HG02763 (cell line): ENCODE data around the gene PRDM16.

Experiments used
- ATAC-seq: cut with Tn5 transposase; IDR thresholded peaks from one replicate; pipeline ENCODE4 v1.9.1; 2021; ENCODE audit warnings: mild to moderate bottlenecking, moderate library complexity; ENCODE audit not compliant: unreplicated experiment

Gene PRDM16

DNA sequence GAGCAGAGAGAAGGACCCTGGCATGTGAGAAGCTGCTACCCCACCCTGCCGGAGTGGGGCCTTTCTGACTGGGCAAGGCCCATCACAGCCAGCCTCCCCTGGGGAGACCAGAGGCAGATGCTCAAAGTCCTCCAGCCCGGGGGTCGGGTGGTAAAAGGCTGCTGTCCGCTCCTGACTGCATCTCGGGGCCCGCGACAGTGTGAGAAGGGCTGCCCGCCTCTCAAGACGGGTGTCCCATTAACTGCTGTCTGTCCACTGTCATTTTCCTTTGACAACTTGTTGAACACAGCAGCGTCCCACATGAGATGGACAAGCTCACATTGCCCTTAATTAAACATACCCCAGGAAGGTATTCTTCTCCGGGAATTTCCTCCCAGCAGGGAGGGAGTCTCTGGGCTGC, 294.0 kb downstream of the PRDM16 start:
- ATAC-seq = no peak

- ATAC-seq = no peak
Measured at GRCh38 chr1:3363756-3364155, 294.8 kb downstream of the PRDM16 start.

GRCh38 chr1:3364551-3364950, 295.5 kb downstream of the PRDM16 start:
- ATAC-seq = no peak

DNA sequence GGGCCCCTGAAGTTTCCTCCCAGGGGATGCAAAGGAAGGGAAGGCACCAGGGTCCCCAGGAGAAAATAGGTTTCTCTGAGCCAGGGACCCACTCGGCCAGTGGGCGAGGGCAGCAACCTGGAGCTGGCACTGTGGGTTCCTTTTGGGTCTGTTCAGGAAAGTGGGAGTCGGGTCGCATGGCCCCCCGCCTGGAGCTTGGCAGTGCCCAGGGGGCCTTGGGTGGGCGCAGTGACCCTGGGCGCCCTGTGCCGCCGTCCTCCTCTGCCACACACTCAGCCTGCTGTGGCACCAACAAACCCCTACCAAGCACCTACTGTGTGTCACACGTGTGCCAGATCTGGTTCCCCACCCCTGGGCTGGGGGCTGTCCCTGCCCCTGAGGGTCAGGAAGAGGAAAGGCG, 296.0 kb downstream of the PRDM16 start:
- ATAC-seq = no peak

- no peak for ATAC-seq
Measured at GRCh38 chr1:3365523-3366125, 296.6 kb downstream of the PRDM16 start.

DNA sequence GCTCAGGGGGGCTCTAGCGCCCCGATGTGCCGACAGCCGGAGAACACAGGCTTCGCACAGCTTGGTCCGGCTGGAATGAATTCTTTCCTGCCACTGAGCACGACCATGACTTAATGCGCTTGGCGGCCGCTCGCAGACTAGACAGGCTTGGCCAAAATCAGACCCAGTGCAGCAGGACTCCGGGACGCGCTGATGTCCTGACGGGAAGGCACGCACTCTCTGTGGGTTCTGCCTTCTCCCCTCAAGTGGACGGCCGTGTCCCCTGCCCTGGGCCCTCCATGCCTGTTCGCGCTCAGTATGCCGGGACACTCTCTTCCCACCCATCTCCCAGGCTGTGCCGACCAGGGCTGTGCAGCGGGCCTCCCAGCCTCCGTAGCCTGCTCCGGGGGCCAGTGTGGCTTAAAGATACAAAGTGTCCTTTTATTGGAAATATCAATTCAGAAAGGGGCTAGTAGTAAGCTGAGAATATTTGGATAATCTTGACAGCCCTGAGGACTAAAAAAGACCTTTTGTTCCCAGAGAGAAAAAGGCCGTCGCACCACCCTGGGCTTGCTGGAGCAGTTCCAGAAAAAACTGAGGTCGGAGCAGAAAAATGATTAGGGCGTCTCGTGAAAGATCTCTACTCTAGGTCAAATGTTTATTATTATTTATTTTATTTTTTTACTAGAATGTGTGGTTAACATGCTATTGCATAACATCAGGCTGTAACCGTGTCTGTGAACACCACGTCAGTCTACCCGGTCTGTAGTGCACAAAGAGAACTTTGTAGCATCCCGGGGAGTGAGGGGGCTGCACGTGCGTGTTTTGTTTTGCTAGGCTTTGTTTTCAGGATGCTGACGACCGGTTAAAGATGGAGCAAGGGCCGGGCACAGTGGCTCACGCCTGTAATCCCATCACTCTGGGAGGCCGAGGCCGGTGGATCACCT, 297.4 kb downstream of the PRDM16 start:
- ATAC-seq = no peak

- no peak for ATAC-seq
Measured at GRCh38 chr1:3367376-3367775, 298.4 kb downstream of the PRDM16 start.

- ATAC-seq = no peak
Measured at GRCh38 chr1:3368059-3368458, 299.1 kb downstream of the PRDM16 start.

- ATAC-seq = no peak
Measured at GRCh38 chr1:3368711-3369445, 299.9 kb downstream of the PRDM16 start.

GRCh38 chr1:3369446-3370076, 300.6 kb downstream of the PRDM16 start:
- ATAC-seq = no peak

- ATAC-seq = no peak
Measured at GRCh38 chr1:3370856-3371703, 302.1 kb downstream of the PRDM16 start.

DNA sequence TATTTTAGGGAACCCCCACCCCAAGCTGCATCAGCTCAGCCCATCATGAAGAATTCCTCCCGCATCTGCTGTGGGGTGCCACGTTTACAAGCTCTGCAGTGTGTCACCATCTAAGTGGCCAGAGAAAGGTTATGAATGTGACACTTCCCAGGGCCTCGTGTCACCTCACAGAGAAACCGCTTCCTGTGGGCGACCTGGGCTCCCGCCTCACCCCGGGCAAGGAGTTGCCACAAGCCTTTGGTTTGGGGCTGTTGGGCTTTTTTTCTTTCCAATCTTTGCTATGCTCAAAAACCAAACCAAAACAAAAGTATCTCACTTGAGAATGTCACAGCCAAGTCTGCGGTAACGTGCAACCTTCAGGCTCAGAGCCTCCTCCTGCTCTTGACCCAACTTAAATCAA, 303.3 kb downstream of the PRDM16 start:
- ATAC-seq = no peak

GRCh38 chr1:3373175-3373574, 304.2 kb downstream of the PRDM16 start:
- ATAC-seq = no peak

- ATAC-seq = no peak
Measured at GRCh38 chr1:3373700-3374405, 304.9 kb downstream of the PRDM16 start.

DNA sequence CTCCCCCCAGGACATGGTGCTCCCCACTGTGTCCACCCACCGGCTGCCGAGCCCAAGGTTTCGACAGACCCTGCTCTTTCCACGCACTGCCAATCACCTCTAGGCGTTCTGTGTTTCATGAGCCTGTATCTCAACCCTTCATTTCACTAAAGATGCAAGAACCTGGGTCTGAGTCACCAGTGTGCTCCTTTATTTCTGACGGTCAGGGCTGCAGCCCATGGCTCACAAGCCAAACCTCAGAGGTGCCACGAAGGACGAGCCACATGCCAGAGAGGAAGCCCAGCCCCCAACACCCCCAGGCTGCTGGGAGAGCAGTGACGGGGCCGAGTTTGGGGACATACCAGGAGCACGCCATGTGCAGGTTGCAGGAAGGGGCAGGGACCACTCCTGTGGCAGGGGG, 306.2 kb downstream of the PRDM16 start:
- no peak for ATAC-seq

GRCh38 chr1:3377166-3377565, 308.2 kb downstream of the PRDM16 start:
- no peak for ATAC-seq

DNA sequence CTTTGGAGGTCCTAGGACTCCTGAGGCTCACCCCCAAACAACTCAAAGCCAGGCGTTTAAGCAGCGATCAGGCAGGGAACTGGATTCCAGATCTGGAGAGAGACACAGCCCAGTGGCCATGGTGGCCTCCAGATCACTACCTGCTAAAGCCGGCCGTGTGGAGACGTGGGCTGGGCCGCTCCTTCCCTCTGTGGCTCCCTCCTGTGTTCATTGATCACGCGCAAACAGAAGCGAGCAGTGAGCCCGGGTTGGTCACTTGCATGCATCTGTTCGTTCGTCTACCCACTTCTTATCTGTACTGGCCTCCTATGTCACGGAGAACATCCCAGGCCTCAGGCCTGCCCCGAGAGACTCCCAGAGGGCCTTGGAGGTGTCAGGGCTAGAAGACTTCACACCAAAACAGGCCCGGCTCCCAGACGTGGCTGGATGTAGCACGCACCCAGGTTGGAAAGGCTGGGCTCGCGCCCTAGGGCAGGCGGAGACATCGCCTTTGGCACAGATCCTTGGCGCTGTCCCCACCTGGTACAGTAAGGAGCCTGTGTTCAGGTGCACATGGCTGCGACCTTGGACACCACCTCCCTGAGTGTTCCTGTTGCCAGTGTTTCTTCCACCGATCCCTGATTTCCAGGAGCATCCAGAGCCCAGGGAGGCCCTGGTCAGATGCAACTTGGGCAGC, 308.7 kb downstream of the PRDM16 start:
- ATAC-seq = no peak

DNA sequence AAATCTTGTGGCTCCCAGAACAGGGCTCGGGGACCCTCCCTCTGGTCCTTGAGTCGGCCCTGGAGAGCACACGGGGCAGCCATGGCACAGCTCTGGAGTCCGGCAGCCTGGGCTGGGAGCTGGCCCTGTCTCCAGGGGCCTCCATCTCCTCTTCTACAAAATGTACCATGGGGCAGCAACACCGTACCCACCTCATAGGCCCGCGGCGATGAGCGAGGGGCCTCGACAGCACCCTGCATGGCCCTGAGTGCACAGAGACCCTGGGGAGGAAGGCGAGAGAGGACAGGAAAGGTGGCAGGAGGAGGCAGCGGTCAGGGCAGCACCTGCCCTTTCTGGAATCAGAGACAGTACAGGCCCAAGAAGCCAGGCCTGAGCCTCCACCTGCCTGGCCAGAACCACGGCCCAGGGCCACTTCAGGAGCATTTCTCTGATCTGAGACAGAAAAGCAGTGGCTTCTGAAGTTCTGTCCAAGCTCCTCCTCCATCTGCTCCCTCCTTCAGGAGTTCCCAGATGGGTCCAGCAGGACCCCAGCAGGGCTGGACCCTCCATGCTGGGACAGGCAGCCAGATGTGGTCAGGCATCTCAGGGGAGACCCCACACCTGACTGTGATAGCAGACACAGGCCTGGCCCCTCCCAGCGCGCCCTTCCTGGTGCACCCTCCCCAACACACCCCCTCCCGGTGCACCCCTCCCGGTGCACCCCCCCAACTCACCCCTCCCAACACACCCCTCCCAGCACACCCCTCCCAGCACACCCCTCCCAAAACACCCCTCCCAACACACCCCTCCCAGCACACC, 309.6 kb downstream of the PRDM16 start:
- no peak for ATAC-seq
